Fibroblast of the aortic adventitia (primary cell): Measurements from ENCODE around the gene IGFALS. TPM values are rescaled to one million over a fixed set of nuclear protein-coding genes. Genes with fewer than 3 reads are reported as not detected.

Experiments used
- DNase-seq: peaks from one replicate; pipeline ENCODE4 v3.0.0-alpha.2; 2010; ENCODE audit warnings: low read depth
- H3K4me3 ChIP-seq: 2 replicates; pipeline ENCODE4 v1.5.1; 2011; ENCODE audit warnings: low read depth, mild to moderate bottlenecking, control low read depth, low read length, moderate library complexity
- CTCF ChIP-seq: IDR thresholded peaks from 2 replicates; pipeline ENCODE4 v1.5.1; 2011; ENCODE audit warnings: mild to moderate bottlenecking, low read length, control low read depth, inconsistent platforms; ENCODE audit not compliant: insufficient read depth
- total RNA-seq: library from RNA; depleted of rRNA; stranded (reverse); fragments of >200 nt; gene quantifications from 2 replicates; pipeline ENCODE4 v1.2.3, GENCODE V29; 2012; ENCODE audit warnings: low replicate concordance

Gene IGFALS
- total RNA-seq, 1 donor = 0.27 TPM

GRCh38 chr16:1772362-1772907 is 21.1 kb downstream of the IGFALS start, which contains the start of gene EME2:
TSS of gene EME2 (plus strand) at chr16:1772810. CDS start at chr16:1773228, 418 bp downstream.
- no peak for DNase-seq
- no peak for TF ChIP-seq CTCF
- H3K4me3 ChIP-seq = peak within 1 kb of the TSS; percentile 84

- DNase-seq = no peak
- H3K4me3 ChIP-seq = peak overlapping the region; percentile 84
- TF ChIP-seq CTCF = no peak
Observed at GRCh38 chr16:1771864-1772361, 21.6 kb downstream of the IGFALS start.

GRCh38 chr16:1771188-1771863 is 22.2 kb downstream of the IGFALS start, which contains the start of gene NME3:
TSS of gene NME3 (minus strand) at chr16:1771543. CDS start at chr16:1771534, 9 bp downstream.
- DNase-seq = peak; percentile 50
- TF ChIP-seq CTCF = no peak
- H3K4me3 ChIP-seq = peak within 1 kb of the TSS; percentile 84

GRCh38 chr16:1770328-1771187 is 22.9 kb downstream of the IGFALS start:
- peak; percentile 58 for DNase-seq
- peak overlapping the region; percentile 84 for H3K4me3 ChIP-seq
- no peak for TF ChIP-seq CTCF

DNA sequence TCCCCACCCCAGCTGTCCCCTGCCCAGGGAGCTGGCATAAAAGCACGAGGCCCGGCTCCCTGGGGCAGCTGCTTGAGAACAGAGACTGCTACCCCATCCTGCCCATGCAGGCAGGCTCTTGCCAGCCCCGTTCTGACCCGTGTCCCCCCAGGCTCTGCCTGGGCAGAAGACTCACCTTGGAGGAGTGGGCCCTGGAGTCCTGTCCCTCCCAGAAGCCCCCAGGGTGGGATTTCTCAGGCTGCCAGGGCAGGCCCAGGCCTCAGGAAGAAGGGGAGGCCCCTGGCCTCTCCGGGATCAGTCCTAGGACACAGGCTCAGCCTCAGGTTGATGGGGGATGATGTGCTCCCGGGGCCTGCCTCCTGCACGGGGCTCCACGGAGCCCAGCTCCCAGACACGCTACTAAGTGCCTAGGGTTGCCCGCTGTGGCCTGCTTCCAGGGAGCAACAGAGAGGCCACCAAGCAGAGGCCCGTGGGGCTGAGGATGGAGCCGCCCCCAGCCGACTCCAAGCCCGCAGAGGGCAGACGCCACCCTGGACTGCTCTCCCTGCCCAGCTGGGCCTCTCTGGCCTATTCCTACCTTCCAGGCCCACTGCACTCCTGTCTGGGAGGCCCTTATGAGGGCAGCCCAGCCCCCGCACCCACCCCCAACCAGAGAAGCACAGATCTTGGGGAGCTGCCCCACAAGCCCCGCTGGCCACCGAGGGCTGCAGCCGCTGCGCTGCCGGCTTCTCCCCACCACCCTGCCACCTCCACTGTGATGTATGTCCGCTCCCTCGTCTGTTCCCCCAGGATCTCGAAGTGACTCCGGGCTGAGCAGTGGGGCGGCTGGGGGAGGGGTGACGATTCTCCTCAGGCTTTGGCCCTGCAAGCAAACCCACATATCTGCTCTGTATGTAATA is 23.9 kb downstream of the IGFALS start:
- no peak for DNase-seq
- no peak for TF ChIP-seq CTCF
- no peak overlapping the region for H3K4me3 ChIP-seq
